DND-41 (cell line): ENCODE measurements around the gene PRKAB1.

Experiments used
- CTCF ChIP-seq: IDR thresholded peaks from 2 replicates; pipeline ENCODE4 v1.5.1; 2012; ENCODE audit warnings: borderline replicate concordance, low read length, moderate library complexity, mild to moderate bottlenecking; ENCODE audit not compliant: poor library complexity, severe bottlenecking; ENCODE audit errors: extremely low read depth
- EZH2 ChIP-seq: IDR thresholded peaks from 3 replicates; pipeline ENCODE4 v1.6.1; 2012; ENCODE audit warnings: borderline replicate concordance, low read depth, mild to moderate bottlenecking, moderate library complexity, low read length, inconsistent platforms; ENCODE audit not compliant: severe bottlenecking

GRCh38 chr12:119687406-119687805 is 19.5 kb downstream of the PRKAB1 start:
- TF ChIP-seq CTCF (no peak), EZH2 (no peak)
